Activated CD4-positive, CD25-positive, alpha-beta regulatory T cell (primary cell): Measurements from ENCODE around the gene FOXA2.
"Not testable (repeated sequence)": the region's sequence is repeated elsewhere in the genome, so short reads cannot be mapped to it uniquely, and the experiment has no call there.

Experiments used
- DNase-seq, 4 experiments: peaks; one replicate each; lab custom pipeline; 2025; lab: John Stamatoyannopoulos, UW

The FOXA2 gene

GRCh38 chr20:22567944-22568871 lies 16.2 kb downstream of the FOXA2 start:
- DNase-seq, result no peak

GRCh38 chr20:22566876-22567658 lies 17.3 kb downstream of the FOXA2 start:
- no peak for DNase-seq

- no peak for DNase-seq
Measured at GRCh38 chr20:22563062-22563965, 21.1 kb downstream of the FOXA2 start.

- DNase-seq, result no peak
Measured at GRCh38 chr20:22562620-22563019, 21.8 kb downstream of the FOXA2 start.

GRCh38 chr20:22561965-22562577 lies 22.3 kb downstream of the FOXA2 start:
- DNase-seq, result no peak

GRCh38 chr20:22560817-22561216 lies 23.6 kb downstream of the FOXA2 start:
- no peak for DNase-seq

GRCh38 chr20:22559711-22560318 lies 24.6 kb downstream of the FOXA2 start:
- no peak for DNase-seq

- DNase-seq, result no peak
Measured at GRCh38 chr20:22557403-22558276, 26.7 kb downstream of the FOXA2 start.

- DNase-seq, result no peak
Measured at GRCh38 chr20:22556565-22557056, 27.8 kb downstream of the FOXA2 start.

- DNase-seq, result no peak
Measured at GRCh38 chr20:22555791-22556564, 28.4 kb downstream of the FOXA2 start.

GRCh38 chr20:22554391-22554790 lies 30.0 kb downstream of the FOXA2 start:
- DNase-seq, result no peak

- DNase-seq, result not testable (repeated sequence)
Measured at GRCh38 chr20:22550514-22550913, 33.9 kb downstream of the FOXA2 start.

- DNase-seq, result no peak
Measured at GRCh38 chr20:22548040-22548439, 36.3 kb downstream of the FOXA2 start.

- no peak for DNase-seq
Measured at GRCh38 chr20:22546344-22546743, 38.0 kb downstream of the FOXA2 start.

GRCh38 chr20:22545045-22545444 lies 39.3 kb downstream of the FOXA2 start:
- no peak for DNase-seq

GRCh38 chr20:22544462-22544861 lies 39.9 kb downstream of the FOXA2 start:
- no peak for DNase-seq

- DNase-seq, result no peak
Measured at GRCh38 chr20:22542427-22542826, 41.9 kb downstream of the FOXA2 start.

- no peak for DNase-seq
Measured at GRCh38 chr20:22540832-22541231, 43.5 kb downstream of the FOXA2 start.
